Stimulated activated CD8-positive, alpha-beta memory T cell treated with anti-CD3 and anti-CD28 coated beads, Interleukin-15, amount 100 ng/mL, for 1 hour (primary cell): ENCODE results near the gene VAC14.
"Not testable (repeated sequence)": the region's sequence is repeated elsewhere in the genome, so short reads cannot be mapped to it uniquely, and the experiment has no call there.

ENCODE experiments used
- DNase-seq: peaks from one replicate; pipeline ENCODE4 v3.0.0-alpha.2; 2020; ENCODE audit warnings: low read depth

Gene VAC14

DNA sequence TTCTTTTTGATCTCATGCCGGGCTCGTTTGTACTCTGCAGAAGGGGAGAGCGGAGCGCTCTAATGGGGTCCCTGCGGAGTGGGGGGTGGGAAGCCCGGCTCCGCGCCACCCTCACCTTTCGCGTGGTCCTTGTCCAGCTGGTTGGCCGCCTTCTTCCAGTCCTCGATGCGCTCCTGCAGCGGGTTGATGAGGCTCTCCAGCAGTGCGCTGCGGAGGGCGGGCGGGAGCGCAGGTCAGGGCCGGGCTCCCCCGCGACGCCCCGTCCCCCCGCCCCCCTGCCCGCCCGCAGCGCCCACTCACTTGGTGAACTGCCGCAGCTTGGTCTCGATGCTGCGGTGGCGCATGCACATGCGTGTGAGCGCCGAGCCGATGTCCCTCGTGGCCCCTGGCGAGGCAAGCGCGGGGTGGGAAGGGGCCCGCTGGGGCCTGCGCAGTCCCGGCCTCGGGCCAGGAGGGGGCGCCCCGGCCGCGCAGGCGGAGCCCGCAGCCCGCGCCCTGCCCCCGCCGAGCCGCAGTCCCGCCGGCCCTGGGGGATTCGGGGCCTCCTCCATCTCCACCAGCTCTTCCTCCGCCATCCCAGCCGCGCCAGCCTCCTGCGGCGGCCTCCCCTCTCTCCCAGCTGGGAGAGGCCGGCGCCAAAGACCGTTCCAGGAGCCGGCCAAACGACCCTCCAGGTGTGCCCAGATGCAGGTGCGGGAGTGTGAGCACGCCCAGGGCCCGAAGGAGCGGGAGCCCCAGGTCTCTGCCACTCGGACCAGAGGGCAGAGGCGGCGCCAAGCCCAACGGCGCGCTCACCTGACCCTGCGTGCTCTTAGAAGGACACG lies 121.1 kb downstream of the VAC14 start:
- no peak for DNase-seq

DNA sequence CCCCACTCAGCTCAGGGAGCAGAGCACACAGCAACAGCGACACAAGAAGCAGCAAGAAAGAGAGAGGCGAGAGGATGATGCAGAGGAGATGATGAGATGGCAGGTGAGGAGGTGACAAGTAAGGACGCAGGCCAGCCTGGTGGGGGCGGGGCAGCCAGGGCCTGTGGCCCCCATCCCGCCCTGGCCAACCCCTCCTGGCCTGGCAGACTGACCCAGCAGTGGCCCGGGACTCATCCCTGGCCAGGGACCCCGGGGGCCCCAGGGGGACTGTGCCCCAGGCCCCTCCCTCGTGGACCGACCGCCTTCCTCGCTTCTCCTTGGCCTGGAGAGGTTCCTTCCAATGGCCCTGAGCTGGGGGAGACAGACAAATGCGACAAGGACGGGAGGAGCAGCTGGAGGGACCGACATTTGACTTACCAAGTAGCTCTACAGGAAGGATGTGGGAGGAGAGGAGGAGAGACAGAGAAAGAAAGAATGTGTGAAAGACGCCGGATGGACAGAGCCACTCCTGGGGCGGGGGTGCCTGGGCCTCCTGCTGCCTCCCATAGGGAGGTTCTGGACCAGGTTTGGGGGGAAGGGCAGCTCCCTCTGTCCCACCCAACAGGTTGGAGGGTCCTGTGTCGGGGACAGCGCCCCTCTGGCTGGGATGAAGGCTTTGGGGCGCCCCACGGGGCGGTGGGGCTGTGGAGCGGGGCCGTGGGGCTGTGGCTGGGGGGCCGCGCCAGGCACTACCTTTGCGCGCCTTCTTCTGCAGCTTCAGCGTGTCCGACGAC lies 121.9 kb downstream of the VAC14 start:
- no peak for DNase-seq

DNA sequence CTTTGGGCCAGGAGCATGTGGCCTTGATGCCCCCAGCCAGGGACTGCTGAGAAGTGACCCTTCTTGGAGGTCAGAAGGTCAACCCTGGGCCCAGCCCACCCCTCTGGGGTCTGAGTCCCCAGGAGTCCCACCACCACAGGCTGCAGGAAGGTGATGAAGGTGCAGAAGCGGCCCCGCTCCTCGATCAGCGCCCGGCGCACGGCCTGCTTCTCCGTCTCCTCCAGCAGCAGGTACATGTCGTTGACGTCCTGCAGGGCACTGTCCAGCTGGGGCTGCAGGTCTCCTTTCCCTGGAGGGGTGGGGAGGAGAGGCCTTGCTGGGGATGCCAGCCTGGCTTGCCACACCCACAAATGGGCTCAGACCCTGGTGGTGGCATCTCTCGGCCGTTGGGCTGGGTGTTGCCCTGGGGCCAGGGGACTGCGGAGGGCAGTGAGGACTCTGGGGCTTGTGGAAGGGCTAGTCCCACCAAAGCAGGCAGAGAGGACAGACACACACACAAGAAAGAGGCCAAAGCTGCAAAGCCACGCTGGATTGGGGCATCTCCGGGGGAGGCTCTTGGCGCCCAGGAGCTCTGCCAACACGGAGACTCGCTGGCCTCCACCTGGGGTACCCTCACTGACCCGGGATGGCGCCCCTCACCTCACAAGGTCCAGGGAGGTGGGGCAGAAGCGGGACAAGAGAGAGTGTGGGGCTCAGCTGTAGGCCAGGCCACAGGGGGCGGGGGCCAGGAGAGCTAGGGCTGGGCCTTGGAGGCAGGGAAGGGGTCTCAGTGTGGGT lies 122.6 kb downstream of the VAC14 start:
- DNase-seq: no peak

DNA sequence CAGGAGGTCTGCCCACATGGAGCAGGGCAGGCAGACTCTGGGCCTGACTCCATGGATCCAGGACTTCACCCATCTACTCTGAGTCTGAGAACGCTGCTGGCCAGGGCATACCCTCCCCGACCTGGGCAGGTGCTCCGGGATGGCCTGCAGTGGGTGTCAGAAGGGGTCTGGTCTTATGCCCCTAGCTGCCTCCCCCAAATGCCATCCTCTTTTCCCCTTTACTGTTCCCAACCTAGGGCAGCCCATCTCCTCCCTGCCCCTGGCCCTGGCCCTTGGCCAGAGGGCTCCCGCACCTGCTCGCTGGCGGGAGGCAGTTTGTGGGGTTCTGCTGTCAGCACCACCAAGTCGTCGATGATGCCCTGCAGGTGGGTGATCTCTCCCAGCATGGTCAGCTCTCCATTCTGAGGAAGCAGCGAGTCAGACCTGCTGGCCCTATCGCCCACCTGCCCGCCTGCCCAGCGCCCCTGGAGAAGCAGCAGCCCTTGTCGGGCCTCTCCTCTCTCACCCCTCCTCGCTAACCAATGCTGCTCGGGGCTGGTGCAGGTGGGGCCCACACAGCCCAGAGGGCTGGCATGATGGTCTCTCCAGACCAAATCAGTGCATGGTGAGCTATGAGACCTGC lies 123.3 kb downstream of the VAC14 start:
- DNase-seq: no peak

DNA sequence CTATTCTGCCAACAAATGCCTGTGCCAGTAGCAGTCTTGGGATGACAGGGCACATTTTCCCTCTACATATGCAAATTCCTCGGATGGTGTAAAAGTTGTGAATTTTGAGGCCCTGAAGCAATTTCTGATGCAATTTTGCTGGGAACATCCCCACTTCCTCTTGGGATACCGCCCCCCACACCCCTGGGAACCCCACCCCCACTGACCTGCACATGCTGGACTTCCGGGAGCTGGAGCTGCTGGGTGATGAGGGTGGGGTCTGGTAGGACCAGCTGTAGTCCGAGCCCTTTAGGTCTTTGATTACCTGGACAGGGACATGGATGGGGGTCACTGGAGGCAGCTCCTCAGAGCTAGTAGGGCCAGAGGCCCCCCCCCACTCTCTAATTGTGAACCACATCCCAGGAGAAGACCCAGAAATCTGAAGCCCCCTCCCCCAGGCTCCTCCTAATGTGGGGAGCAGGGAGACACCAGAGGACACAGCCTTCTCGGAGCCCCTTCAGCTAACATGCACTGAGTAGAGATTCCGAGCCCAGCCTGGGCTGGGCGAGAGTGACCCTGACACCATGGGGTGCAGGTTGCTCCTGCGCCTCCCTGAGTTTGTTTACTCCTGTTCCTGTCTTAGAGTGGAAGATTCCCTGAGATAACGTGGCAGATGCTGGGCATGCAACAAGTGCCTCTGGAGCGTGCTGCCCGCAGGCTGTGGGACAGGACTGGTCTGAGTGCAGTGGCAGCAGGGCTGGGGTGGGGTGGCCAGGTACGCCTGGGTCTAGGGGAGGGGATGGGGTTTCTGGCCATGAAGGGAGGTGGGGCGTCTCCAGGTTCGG lies 124.1 kb downstream of the VAC14 start:
- DNase-seq: no peak

DNA sequence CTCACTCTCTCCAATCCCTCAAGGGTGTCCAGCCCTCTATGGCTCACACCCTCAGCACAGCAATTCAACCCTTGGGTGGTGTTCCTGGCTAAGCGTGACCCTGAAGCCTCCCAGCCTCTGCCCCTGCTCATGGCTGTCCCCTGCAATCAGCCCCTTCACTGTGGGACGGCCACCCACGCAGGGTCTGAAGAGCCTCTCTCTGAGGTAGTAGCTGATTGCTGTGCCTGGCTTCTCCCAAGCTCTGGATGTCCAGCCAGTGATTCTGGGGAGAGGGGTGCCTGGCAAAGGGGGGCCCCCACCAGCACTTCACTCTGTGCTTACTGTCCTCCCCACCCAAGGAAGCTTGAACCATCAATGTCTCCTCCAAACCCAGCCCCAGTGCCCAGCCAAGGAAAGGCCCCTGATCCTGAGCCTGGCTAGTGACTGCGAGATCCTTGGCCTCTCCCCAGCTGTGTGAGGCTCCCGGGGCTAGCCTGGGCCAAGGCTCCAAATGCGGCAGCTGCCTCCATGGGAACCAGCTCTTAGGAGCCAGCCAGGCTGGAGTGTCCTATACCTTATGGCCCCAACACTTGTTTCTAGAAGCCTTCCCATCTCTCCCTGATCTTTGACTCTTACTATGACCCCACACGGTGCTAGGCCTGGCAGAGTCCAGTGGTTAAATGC lies 125.0 kb downstream of the VAC14 start:
- DNase-seq: no peak

DNA sequence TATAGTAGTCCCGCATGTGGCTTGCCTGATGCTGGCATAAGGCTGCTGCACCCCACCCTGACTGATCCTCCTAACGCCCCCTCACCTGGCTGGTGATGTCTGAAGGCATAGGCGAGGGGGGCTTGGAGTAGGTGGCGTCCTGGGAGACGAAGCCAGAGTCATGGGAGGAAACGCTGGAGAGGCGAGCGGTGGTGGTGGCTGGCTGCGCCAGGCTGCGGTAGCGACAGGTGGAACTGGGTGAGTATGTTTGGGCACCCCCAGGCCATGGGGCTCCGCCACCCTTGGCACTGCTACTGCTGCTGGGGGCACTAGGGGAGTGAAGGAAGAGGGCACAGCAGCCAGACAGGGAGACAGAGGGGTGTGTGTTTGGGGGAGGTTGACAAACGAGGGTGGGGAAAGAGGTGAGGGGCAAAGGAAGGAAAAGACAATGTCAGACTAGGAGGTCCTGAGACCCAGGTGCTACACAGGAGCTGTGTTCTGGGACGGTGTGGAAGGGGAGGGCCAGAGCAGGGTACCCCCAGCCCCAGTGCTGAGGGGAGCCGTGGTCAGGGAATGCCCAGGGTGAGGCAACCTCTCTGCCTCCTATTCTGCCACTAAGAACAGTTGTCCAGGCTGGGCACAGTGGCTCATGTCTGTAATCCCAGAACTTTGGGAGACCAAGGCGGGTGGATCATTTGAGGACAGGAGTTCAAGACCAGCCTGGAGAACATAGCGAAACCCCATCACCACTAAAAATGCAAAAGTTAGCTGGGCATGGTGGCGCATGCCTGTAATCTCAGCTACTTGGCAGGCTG lies 126.5 kb downstream of the VAC14 start:
- DNase-seq: no peak

DNA sequence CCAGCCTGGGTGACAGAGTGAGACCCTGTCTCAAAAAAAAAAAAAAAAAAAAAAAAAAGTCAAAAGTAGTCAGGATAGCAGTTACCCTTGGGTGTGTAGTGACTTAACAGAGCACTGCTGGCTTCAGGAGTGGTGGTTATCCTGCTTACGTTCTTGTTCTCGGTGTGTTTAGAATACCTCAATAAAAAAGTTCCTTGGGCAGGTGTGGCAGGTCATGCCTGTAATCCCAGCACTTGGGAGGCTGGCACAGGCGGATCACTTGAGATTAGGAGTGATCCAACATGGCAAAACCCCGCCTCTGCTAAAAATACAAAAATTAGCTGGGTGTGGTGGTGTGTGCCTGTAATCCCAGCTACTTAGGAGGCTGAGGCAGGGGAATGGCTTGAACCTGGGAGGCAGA lies 130.0 kb downstream of the VAC14 start:
- DNase-seq: not testable (repeated sequence)

DNA sequence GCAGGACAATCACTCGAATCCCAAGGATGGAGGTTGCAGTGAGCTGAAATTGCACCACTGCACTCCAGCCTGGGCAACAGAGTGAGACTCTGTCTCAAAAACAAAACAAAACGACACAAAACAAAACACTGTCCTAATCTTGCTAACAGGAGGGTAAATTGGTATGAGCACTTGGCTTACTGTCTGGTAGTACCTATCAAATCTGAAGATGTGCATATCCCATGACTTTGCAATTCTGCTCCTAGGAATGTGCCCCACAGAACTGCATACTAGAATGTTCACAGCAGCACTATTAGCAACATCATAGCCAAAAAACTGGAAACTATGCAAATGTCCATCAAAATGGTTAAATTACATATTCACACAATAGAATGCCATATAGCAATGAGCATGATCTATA lies 130.8 kb downstream of the VAC14 start:
- DNase-seq: no peak

DNA sequence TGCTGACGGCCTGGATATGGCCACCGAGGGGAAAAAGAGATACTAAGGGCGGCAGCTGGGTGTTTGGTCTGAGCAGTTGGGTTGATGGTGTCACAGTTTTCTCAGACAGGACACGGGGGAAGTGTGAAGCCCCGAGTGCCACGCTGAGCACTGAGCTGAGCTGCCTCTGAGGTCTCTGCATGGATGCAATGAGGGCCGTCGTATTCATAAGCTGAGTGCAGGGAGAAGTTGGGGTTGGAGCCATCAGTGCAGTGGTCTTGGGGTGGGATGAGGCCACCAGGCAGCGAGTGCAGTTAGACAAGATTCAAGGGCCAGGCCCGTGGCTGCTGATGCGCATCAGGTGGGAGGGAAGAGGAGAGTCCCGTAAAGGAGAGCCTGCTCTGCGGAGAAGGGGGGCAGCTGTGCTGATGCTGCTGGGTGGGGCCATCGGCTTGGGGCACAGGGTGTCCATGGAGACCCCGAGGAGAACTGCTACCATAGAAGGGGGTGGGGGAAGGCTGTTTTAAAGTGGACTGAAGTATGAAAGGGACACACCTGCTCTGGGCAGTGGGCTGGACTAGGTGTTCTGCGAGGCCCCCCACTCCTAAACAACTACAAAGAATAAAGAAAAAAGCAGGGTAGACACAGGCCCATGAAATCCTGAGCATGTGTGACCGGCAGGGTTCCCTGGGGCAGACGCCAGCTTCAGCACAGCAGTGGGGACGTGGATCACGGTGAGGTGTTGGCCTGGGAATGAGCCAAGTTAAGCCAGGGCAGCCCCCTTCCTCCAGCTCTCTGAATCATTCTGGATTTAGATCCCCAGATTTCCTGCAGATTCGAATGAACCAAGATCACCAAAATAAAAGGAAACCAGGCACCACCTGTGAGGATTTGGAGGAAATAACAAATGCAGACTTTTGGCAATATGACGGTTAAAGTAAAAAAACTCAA lies 134.9 kb downstream of the VAC14 start:
- DNase-seq: no peak

DNA sequence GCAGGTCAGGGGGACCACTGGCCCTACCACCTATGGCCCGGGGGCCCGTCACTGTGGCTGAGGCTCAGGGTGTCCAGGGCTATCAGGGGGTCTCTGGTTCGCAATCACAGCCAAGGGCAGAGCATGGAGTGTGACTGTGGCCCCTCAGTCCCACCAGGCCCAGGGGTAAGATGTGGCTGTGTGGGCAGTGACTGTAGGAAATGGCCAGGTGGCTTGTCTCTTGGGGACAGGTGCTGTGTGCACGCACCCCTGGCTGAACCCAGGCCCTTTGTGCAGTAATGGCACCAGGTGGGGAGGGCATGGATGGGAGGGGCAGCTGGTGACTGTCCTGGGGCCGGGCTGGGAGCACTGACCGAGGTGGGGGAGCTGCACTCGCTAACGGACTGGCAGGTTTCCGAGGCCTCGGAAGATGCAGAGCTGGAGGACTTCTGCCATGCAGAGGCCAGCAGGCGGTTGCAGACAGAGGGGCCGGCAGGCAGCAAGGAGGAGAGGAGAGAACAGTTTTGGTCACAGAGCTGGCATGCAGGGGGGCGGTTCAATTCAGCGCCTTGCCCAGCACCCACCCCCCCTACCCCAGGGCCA lies 135.8 kb downstream of the VAC14 start:
- no peak for DNase-seq

DNA sequence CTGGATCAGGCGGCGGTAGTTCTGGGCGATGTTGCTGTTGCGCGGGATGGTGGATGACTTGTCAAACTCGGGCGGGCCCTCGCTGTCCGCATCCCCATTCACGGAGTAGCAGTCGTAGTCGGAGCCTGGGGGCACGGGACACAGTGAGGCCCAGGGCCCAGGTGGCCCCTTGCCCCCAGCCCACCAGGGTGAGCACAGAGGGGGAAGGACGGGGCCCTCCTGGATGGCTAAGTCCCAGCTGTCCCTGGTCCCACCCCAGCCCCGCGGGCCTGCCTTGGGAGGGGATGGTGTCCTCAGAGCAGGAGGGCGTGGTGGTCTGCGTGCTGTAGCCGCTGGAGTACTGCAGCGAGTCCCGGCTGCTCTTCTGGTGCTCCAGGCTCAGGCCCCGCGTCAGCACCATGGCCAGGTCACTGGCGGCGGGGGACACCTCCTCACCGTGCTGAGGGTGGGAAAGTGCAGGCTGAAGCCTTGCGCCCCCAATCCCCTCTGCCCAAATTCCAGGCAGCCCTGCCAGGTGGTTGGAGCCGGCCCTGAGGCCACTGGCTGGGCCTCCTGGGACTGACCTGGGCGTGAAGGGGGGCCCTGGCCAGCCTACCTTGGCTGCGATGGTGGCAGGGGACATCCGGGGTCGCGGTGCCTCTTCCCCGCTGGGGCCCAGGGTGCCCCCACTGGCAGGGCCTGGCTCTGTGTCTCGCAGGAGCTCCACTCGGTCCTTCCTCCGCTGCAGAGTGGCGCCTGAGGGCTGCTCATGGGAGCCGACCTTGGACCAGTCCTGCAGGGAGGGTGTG lies 136.4 kb downstream of the VAC14 start:
- DNase-seq: no peak

DNA sequence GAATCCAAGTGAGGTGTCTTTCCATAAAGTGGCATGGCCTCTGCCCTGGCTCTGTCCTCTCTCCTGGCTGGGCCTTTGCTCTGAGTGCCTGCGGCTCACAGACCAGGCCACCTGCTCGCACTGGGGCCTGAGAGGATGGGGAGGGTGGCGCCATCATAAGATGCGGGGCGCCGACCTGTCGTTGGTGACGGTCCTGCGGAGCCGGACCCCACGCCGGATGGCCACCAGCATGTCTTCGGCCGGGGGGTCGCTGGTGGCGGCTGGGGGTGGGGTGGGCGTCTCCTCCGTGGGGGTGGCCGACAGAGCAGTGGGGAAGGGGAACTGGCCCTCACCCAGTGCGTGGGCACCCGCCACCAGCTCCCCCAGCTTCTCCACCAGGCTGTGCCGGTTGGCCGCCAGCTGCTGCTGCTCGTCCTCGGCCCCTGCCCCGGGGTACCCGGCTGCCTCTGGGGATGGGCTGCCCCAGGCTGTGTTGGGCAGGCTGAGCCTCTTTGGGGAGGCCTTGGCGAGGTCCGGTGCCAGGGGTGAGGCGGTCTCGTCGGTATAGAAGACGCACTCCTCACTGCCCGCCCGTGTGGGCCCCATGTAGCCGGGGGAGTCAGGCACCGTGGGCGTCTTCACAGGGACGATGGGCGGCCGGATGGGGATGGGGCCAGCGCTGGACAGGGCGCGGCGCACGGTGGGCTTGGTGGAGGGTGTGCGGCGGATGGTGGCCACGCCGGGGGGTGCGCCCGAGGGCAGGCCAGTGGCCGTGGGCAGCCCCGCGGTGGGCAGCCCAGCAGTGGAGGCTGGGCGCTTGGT lies 137.2 kb downstream of the VAC14 start:
- no peak for DNase-seq

DNA sequence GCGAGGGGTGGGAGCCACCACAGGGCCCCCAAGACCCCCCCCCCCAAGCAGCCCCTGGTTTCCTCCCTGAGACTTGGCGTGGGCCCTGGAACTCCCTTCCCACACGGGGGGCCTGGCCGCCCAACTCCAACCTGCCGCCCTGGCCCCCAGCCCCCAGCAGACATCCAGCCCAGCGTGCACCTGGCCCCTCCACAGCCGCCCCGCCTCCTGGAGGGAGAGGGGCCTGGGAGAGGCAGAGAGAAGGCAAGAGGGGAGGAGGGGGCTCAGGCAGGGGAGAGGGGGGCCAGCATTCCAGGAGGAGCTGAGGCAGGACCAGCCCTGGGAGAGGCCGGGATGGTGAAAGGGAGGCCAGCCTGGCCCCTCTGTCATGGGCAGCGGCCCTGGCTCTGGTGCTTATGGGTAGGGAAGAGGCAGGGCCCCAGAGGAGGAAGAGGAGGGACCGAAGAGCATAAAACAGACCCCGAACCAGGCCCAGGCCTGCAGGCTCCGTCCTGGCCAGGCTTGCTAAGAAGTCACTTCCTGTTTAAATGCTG lies 137.9 kb downstream of the VAC14 start:
- no peak for DNase-seq

DNA sequence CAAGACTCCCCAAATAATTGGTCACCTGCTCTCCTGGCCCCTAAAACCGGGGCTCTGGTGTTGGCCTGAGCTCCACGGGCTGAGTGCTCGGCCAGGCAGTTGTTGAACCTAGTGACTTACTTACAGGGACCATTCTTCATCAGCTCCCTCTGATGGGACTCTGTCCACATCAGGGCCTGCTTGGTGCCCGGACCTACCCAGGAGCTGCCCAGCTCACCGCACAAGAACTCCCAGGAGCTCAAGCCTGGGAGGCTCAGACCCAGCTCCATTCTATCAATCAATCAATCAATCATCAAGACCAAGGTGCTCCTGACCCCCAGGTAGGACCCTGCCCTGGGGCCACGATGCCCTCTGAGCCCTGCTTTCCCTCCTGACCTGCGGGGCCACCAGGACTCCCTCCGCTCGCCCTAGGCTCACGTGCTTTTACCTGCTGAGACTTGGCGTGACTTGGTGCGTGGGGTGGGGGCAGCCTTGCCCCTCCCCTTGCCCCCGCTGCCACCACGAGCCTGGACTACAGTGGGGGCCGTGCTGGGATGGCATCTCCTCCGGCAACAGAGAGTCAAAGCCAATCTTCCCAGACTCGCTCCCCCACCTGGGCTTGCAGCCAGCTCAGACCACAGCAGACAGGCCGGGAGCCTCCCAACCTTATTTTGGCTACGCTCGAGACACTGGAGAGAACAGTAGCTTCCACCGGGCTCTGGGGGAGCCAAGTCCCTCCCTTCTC lies 138.9 kb downstream of the VAC14 start:
- no peak for DNase-seq

DNA sequence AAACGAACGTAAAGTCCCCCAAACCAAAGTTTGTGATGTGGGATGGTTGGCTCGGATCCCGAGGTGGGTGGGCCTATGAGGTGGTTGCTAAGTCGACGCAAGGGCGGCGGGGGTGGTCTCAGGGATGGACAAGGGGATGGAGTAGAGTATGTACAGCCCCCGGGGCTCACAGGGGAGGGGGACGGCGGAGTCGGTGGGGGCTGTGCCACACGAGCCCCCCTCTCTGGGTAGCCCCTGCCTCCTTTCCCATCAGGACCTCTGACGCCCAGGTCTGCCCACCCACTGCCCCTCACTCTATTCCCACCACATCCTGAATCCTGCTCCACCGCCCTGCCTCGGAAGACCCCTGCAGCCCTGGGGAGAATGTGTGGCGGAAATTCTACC lies 139.4 kb downstream of the VAC14 start:
- DNase-seq: no peak
